Astrocyte of the hippocampus (primary cell): ENCODE data around the gene SLC6A16.
"Not testable (repeated sequence)": the region's sequence is repeated elsewhere in the genome, so short reads cannot be mapped to it uniquely, and the experiment has no call there.

ENCODE experiments used
- DNase-seq: peaks from one replicate; pipeline ENCODE4 v3.0.0; 2011; ENCODE audit warnings: low read depth, low spot score

SLC6A16 gene

DNA sequence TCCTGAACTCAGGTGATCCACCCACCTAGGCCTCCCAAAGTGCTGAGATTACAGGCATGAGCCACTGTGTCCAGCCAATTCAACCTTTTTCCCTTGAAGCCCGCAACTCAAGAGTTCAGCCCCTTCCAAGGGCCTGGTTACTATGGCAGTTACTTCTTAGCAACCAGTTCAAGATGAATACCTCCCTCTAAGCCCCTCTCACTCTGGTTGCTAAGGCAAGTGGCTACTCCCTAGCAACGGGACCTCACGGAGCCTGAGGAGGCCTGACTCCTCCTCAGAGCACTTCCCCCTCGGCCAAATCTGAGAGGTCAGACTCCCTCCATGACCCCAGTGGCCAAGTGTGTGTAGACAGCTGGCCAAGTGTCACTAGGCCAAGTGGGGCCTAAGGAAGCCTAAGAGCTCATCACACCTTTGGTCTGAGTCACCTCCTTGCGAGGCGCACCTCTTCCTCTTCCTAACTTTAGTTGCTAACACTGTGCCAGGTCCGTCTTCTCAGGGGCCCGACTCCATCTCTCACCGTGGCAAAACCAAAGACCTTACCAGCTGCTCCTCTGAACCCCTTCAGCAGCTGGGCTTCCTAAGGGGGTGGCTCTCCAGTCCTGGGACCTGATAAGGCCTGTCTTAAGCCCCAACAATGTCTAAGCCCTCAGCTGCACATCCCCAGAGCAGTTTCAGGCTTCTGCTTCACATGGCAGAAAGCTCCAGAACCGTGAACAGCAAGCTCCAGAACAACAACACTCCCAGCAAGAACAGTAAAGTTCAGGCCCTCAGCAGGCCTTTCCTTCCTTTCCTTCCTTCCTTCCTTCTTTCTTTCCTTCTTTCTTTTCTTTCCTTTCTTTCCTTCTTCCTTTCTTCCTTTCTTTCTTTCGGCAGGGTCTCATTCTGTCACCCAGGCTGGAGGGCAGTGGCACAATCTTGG, 19.8 kb upstream of the SLC6A16 start:
- no peak for DNase-seq

DNA sequence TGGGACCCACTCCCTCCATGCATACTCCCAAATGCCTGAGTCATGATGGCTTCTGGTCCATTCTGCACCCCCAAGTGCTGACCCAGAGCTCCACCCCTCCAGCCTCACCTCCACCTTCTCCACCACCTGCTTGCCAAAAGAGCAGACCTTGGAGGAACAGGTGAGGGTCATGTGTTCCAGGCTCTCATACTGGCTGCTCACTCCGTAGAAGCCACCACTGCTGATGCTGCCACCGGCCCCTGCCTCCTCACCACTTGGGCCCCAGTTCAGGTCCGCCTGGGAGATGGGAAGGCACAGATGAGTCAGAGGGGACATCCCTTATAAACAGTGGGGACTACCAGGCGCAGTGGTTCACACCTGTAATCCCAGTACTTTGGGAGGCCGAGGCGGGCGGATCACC, 18.1 kb upstream of the SLC6A16 start:
- DNase-seq: no peak

DNA sequence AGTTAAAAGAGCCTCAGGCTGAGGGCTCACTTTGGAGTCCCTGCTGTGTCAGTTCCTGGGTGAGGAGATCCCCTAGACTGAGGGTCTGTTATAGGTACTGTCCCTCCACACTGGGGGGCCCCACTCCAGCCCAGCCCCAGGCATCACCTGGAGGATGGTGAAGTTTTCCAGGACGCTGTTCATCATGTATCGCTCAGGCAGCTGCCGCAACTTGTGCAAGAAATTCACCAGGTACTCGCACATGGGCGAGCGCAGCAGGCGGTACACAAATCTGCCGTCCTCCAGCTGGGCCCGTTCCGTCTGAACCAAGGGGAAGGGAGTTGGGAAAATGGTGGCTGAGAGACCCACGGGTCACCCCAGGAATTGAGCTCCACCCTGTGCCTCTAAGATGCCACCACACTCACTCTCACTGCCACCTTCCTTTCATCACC, 17.3 kb upstream of the SLC6A16 start:
- DNase-seq: no peak

DNA sequence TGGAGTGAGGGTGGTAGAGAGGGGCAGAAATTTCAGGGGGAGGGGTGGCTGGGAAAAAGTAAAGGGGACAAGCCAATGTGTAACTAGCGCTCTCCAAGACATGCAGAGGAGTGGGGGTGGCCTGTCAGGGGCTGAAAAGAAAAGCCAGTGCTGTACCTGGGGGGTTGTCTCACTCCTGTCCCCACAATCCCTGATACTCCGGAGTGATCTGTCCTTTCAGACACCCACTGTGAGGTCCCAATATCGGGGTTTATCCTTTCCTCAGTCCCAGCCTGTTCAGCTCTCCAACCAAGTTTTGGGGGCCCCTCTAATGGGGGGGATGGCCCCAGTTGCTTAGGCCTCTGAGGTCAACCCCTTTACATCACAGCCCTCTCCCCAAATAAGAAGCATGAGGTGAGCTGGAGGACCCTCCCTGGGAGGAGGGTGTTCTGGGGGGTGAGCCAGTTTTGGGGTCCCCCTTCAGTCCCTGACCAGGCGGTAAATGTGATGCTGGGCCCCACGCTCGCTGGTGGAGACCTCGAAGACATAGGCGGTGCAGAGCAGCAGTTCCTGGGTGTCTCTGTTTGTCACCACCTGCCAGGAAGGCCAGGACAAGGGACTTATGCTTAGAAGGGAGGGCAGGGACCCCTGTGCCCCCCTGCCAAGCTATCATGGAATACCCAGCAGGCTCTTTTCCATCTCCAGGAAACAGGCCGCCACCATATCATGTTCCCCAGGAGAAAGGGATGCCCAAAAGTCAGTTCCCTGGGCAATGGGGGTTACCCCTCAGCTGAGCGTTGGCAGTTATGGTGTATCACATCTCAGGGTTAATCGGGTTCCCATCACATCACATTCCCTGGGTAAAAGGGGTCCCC, 16.1 kb upstream of the SLC6A16 start:
- DNase-seq: no peak

DNA sequence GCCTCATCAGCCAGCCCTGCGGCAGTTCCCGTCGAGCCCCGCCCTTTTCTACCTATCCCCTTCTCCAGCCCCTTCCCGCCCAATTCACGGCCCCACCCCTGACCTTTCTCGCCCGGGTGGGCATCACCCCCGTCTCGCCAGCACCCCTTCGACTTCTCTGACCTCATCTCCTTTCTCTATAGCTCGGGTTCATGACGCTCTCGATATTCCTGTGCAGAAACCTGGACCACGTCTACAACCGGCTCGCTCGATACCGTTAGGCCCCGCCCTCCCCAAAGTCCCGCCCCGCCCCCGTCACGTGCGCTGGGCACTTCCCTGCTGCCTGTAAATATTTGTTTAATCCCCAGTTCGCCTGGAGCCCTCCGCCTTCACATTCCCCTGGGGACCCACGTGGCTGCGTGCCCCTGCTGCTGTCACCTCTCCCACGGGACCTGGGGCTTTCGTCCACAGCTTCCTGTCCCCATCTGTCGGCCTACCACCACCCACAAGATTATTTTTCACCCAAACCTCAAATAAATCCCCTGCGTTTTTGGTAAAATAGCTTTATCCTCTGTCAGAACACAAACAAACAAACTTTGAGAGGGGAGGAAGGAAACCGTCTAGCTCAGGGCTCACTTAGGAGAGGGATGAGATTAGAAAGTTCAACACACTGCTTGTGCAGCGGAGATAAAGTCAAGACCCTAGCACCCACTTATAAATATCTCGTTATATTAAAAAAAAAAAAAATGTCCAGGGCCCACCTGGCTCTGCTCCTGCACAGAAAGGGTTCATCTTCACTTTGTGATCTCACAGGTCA, 15.3 kb upstream of the SLC6A16 start:
- peak; percentile 26 for DNase-seq

DNA sequence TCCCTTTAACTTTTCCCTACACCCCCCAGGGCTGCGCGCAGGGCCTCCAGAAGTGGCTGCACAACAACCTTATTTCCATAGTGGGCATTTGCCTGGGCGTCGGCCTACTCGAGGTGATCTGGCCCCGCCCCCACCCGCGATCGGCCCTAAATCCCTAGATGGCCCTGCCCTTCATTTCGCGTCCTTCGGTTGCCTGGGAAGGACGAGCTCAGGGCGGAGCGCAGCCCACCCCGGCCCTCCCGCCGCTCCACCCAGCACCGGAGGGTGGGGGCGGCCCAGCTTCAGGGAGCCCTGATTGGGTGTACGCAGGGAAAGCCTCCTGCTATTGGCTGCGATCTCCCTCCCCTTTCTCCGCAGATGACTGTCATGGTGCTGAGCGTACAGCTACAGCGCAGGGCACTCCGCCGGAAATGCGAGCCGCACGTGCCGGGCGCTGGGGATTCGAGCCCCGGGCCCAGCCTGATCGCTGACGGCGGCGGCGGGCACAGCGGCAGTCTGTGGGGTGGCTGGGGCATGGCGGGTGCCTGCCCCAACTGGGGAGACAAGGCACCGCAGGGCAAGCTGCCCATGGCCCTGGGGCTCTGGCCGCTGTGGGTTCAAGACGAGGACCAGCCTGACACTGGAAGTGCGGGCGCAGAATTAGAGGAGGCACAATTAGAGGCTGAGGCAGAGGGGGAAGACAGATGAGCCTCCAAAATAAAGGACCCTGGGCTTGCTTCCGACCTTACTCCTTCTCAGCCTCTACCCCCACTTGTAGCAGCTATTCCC, 14.5 kb upstream of the SLC6A16 start:
- peak; percentile 95 for DNase-seq

DNA sequence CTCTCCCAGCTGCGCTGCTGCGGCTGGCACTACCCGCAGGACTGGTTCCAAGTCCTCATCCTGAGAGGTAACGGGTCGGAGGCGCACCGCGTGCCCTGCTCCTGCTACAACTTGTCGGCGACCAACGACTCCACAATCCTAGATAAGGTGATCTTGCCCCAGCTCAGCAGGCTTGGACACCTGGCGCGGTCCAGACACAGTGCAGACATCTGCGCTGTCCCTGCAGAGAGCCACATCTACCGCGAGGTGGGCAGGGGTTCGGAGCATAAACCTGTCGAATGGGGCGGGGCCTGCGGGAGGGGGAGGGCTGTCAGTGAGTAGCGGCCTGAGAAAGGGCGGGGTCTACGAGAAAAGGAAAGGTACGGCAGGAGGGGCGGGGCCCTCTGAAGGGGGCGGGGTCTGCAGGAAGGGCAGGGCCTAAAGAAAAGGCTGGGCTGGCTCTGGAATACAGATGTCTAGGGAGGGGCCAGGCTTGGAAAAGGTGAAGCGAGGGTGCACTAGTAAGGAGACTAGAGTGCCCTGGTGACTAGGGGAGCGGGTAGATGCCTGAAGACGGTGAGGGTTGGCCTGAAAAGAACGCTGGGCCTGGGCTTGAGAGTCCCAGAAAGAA, 13.8 kb upstream of the SLC6A16 start:
- peak; percentile 80 for DNase-seq

DNA sequence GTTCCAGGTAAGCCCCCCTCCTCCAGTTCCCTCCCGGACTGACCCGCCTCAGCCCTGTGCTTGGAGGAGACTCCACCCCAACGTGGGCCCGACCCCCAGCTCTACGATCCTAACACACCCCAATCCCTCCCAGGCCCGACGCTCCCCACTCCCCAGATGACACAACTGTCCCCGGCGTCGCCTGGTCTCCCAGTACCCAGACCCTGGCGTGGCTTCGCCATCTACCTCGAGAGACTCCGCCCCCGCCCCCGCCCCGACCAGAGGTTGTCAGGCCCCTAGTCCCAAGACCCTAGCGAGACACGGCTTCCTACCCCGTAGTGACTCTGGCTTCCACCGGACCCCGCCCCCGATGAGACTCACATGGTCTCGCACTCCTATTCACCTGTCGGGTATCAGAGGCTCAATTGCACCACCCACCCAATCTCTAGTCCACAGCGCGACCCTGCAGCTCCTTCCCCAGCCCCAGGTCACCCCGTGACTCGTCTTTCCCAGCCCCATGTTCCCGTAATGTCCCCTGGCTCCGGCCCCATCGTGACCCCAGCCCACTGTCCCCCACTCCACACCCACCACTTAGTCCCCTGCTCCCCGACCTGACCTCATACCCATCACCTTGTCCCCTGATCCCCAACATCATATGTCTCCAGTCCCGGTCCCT, 13.2 kb upstream of the SLC6A16 start:
- DNase-seq: no peak

DNA sequence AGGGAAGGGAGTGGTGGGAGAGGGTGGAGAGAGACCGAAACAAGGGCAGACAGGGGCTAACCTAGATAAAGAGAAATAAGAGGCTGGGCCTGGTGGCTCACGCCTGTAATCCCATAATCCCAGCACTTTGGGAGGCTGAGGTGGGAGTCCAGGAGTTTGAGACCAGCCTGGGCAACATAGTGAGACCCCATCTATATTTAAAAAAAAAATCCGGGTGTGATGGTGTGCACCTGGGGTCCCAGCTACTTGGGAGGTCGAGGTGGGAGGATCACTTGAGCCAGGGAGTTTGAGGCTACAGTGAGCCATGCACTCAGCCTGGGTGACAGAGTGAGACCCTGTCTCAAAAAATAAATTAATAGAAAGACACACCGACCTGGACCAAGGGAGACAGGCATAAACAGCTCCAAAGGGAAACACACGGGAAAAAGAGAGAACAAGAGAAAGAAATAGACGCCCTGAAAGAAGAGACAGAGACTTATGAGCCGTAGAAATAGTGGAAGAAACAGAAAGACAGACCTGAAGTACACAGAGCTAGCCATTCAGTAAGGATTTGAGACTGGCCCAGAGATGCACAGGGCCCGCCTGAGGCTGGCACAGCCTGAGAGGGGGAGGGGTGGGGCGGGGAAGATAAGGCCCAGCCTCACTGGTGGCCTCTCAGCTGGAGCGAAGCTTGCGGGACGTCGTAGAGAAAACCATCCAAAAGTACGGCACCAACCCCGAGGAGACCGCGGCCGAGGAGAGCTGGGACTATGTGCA, 12.5 kb upstream of the SLC6A16 start:
- DNase-seq: no peak

DNA sequence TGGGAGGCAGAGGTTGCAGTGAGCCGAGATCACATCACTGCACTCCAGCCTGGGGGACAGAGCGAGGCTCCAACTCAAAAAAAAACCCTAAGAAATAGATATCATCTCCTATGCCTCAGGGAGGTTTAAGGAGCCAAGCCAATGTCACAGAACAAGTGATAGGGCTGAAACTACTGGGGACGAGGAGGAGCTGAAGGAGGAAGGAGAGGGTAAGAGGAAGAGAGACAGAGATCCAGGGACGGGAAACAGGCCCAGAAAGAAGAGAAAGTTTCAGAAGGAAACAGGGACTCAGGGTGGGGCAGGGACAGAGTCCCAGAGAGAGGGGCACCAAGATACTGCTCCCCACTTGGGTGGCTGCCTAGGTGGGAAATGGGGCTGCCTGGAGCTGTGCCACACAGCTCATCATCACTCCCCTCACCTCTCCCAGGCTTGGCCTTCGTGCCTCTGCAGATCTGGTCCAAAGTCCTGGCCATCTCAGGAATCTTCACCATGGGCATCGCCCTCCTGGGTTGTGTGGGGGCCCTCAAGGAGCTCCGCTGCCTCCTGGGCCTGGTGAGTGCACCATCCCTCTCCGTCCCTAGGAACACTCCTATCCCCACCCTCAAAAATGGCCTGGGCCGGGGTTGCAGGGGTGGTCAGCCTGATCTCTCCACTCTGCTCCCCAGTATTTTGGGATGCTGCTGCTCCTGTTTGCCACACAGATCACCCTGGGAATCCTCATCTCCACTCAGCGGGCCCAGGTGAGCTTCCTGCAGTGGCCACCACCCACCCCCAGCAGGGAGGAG, 11.7 kb upstream of the SLC6A16 start:
- DNase-seq: no peak

DNA sequence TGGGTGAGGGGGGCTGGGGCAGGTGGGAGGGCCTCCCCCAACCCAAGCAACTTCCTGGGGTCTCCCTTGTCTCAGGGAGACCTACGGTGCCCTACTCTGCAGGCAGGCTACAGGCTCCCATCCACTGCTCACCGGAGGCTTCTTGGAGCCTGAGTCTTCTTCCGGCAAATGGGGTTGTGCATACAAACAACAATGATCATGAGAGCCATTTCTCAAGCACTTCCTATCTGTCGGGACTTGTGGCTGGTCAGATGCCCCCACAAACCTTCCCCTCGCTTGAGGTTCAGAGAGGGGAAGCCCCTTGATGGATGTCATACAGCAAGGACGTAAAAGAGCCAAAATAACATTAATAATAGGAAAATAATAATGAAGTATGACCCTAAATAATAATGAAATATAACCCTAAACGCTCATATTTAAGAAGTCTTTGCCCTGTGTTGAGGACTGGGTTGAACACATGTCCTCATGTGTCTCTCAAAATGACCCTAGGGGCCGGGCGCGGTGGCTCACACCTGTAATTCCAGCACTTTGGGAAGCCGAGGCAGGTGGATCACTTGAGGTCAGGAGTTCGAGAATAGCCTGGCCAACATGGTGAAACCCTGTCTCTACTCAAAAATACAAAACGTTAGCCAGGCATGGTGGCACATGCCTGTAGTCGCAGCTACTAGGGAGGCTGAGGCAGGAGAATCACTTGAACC, 10.9 kb upstream of the SLC6A16 start:
- DNase-seq: no peak

DNA sequence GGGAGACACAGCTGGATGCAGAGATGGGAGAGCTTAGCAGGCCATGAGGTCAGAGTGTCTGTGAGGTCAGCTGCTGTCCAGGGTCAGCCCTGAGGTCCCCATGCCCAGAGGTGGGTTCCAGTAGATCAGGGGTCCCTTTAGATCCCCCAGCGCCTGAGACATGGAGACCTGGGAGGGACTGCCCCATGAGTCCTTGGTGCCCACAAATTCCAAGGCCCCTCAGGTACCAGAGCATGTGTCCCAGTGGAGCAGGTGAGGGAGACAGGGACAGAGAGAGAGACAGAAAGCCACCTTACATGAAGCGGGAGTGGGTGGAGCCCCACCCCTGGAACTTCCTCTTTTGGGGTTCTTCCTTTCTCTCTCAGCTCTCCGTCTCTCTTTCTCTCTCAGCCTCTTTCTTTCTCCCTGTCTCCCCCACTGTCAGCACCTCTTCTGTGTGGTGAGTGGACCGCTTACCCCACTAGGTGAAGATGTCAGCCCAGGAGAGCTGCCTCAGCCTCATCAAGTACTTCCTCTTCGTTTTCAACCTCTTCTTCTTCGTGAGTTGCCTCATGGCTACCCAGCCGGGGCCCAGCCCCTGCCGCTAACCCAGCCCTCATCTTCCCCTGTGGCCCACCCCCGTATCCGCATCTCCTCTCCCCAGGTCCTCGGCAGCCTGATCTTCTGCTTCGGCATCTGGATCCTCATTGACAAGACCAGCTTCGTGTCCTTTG, 10.2 kb upstream of the SLC6A16 start, which contains the start of gene CD37:
CD37 (plus strand) TSS at position 336 of the 713 bp plus-strand sequence; CDS start at position 471, 135 bp downstream.
- no peak for DNase-seq

DNA sequence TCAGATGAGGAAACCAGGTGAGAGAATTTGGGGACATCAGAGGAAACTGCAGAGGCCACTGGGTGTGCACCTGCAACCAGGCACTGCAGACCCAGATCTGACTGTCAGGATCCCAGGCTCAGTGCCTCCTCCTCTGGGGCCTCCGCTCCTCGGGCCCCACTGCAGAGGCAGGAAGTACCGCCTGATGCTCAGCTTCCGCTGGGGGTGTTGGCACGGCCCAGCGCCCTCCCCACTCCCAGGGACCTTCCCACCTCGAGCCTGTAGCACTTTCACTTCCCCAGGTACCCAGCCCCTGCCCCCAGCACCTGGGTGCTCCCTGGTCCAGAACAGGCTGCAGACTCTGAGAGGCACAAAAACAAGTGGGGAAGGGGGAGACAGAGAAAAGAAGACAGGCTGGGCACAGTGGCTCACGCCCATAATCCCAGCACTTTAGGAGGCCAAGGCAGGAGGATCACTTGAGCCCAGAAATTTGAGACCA, 8.9 kb upstream of the SLC6A16 start:
- DNase-seq: no peak

DNA sequence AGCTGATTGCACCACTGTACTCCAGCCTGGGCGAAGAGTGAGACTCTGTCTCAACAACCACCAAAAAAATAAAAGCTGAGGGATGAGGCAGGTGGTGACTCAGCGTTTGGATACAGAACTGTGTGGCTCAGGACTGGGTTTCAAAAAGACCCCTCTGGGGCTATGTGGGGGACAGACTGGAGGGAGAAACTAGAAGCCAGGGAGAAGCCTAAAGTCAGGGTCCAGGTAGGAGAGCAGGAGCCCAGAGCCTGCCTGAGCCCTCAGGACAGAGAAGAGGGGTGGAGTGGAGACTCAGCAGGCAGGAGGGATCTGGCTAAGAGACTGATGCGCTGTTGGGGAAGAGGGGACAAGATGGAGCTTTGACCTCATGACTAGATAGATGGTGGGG, 8.4 kb upstream of the SLC6A16 start:
- DNase-seq: peak; percentile 23

DNA sequence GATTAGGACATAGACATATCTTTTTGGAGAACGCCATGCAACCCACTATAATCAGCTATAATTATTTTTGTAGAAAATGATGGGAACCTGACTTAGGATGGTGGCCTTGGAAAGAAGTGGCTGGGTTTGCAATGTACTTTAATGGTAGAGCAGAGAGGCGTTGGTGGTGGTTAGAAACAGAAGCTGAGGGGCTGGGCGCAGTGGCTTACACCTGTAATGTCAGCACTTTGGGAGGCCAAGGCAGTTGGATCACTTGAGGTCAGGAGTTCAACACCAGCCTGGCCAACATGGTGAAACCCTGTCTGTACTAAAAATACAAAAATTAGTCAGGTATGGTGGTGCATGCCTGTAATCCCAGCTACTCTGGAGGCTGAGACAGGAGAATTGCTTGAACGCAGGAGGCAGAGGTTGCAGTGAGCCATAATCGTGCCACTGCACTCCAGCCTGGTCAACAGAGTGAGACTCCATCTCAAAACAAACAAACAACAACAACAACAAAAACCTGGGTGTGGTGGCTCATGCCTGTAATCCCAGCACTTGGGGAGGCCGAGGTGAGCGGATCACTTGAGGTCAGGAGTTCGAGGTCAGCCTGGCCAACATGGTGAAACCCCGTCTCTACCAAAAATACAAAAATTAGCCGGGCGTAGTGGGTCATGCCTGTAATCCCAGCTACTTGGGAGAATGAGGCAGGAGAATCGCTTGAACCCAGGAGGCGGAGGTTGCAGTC, 7.9 kb upstream of the SLC6A16 start:
- not testable (repeated sequence) for DNase-seq

DNA sequence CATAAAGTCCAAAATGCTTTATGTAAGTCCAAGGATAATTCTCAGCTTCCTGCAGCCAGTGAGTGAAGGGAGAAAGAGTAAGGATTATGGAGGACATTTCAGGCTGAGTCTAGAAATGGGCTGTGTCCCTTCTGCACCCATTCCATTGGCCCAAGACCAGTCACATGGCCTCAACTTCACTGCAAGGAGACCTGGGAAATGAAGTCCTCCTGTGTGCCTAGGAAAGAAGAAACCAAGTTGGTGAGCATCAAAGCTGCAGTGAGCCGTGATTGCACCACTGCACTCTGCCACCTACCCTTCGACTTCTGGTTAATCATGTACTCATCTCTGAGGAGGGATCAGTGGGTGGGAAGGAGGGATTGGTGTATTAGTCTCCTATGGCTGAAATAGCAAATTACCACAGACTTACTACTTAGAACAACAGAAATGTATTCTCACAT, 6.6 kb upstream of the SLC6A16 start:
- DNase-seq: peak; percentile 50
